HepG2 (cell line): ENCODE data around the gene PKLR. TPM values are rescaled to one million over a fixed set of nuclear protein-coding genes. Genes with fewer than 3 reads are reported as not detected.

Experiments used
- GTF3A ChIP-seq: sonication (generic); formaldehyde crosslinking; conservative IDR thresholded peaks from 2 replicates; pipeline ENCODE4 v1.4.0; 2020; ENCODE audit warnings: mild to moderate bottlenecking, missing genetic modification reagents
- HOXA3 ChIP-seq: sonication (generic); formaldehyde crosslinking; IDR thresholded peaks from 2 replicates; pipeline ENCODE4 v1.5.0; 2020; ENCODE audit warnings: missing genetic modification reagents
- RNF219 ChIP-seq: sonication (generic); formaldehyde crosslinking; IDR thresholded peaks from 2 replicates; pipeline ENCODE4 v1.5.0; 2020; ENCODE audit warnings: mild to moderate bottlenecking, missing genetic modification reagents
- SALL2 ChIP-seq: sonication (generic); formaldehyde crosslinking; IDR thresholded peaks from 2 replicates; pipeline ENCODE4 v1.8.1; 2023; ENCODE audit warnings: mild to moderate bottlenecking, missing genetic modification reagents, inconsistent platforms
- SOX13 ChIP-seq, 3 experiments: fragments of 450-650 bp in 1 of 3; sonication (generic) in 1 of 3; formaldehyde crosslinking in 1 of 3; IDR thresholded peaks in 2 of 3; conservative IDR thresholded peaks in 1 of 3; 2 replicates each; pipeline versions ENCODE4 v1.5.0 to v1.6.1; 2016 to 2020; ENCODE audit warnings: antibody characterized with exemption in 1 of 3, mild to moderate bottlenecking in 1 of 3, missing compliant biosample characterization in 1 of 3, missing genetic modification reagents in 1 of 3, moderate library complexity in 1 of 3
- TFDP1 ChIP-seq: IDR thresholded peaks from 2 replicates; pipeline ENCODE4 v1.6.1; 2016; ENCODE audit warnings: missing compliant biosample characterization, missing genetic modification reagents, borderline replicate concordance
- TRIM22 ChIP-seq: fragments of 450-650 bp; IDR thresholded peaks from 2 replicates; pipeline ENCODE4 v1.6.1; 2017
- U2AF1 ChIP-seq: fragments of 200-400 bp; formaldehyde crosslinking; optimal IDR thresholded peaks from 2 replicates; pipeline ENCODE3; 2017; ENCODE audit warnings: mild to moderate bottlenecking, low read depth, low read length
- ZKSCAN1 ChIP-seq: fragments of 150-350 bp; IDR thresholded peaks from 2 replicates; pipeline ENCODE4 v1.6.1; 2014; ENCODE audit warnings: low read length
- polyA plus RNA-seq, 8 experiments: library from polyadenylated mRNA; depleted of rRNA in 3 of 8; stranded (reverse) in 7 of 8; unstranded in 1 of 8; fragments of >200 nt; fragmentation: Illumina TruSeq in 4 of 8; extraction: Trizol in 4 of 8; gene quantifications; 2 replicates each; pipeline versions ENCODE4 v1.2.1 to v1.2.3, GENCODE V29; 2011 to 2016; ENCODE audit warnings: low read depth in 4 of 8, missing spikeins in 1 of 8, mixed read lengths in 1 of 8; ENCODE audit not compliant: insufficient read depth in 1 of 8
- total RNA-seq, 5 experiments: library from RNA; depleted of rRNA; stranded (reverse); fragments of >200 nt; fragmentation: Illumina TruSeq; extraction: Trizol; gene quantifications; 2 replicates each; pipeline ENCODE4 v1.2.3, GENCODE V29; 2016; ENCODE audit warnings: low read depth in 1 of 5
- TF ChIP-seq, protein P1 (sequence below): sonication (generic); formaldehyde crosslinking; IDR thresholded peaks from 2 replicates; pipeline ENCODE4 v1.5.1; 2020; ENCODE audit warnings: mild to moderate bottlenecking, missing genetic modification reagents, moderate library complexity
- TF ChIP-seq, protein P2 (sequence below): sonication (generic); formaldehyde crosslinking; IDR thresholded peaks from 2 replicates; pipeline ENCODE4 v1.4.0; 2020; ENCODE audit warnings: missing genetic modification reagents
- TF ChIP-seq, protein P3 (sequence below): sonication (generic); formaldehyde crosslinking; IDR thresholded peaks from 2 replicates; pipeline ENCODE4 v1.5.0; 2020; ENCODE audit warnings: missing genetic modification reagents, mild to moderate bottlenecking, borderline replicate concordance
- TF ChIP-seq, protein P4 (sequence below): sonication (generic); formaldehyde crosslinking; IDR thresholded peaks from 2 replicates; pipeline ENCODE4 v1.8.0; 2022; ENCODE audit warnings: mild to moderate bottlenecking, missing genetic modification reagents, moderate library complexity

PKLR gene
- total and polyA plus RNA-seq, 2 of the 13 experiments (the other 11 are each of a cell fraction or from before 2014, with no cell fraction given): 10.3 to 29.3 TPM

- TF ChIP-seq SOX13 (IDR thresholded peaks at IDR 0.05): no peak
- TF ChIP-seq SOX13 (CRISPR knock-in tag; conservative IDR thresholded peaks at IDR 0.05 in 1 of 2, IDR thresholded peaks at IDR 0.05 in 1 of 2): no peak; a peak in 1 of 4 replicates
- no peak for TF ChIP-seq GTF3A (CRISPR knock-in tag)
- TF ChIP-seq, protein P1, sequence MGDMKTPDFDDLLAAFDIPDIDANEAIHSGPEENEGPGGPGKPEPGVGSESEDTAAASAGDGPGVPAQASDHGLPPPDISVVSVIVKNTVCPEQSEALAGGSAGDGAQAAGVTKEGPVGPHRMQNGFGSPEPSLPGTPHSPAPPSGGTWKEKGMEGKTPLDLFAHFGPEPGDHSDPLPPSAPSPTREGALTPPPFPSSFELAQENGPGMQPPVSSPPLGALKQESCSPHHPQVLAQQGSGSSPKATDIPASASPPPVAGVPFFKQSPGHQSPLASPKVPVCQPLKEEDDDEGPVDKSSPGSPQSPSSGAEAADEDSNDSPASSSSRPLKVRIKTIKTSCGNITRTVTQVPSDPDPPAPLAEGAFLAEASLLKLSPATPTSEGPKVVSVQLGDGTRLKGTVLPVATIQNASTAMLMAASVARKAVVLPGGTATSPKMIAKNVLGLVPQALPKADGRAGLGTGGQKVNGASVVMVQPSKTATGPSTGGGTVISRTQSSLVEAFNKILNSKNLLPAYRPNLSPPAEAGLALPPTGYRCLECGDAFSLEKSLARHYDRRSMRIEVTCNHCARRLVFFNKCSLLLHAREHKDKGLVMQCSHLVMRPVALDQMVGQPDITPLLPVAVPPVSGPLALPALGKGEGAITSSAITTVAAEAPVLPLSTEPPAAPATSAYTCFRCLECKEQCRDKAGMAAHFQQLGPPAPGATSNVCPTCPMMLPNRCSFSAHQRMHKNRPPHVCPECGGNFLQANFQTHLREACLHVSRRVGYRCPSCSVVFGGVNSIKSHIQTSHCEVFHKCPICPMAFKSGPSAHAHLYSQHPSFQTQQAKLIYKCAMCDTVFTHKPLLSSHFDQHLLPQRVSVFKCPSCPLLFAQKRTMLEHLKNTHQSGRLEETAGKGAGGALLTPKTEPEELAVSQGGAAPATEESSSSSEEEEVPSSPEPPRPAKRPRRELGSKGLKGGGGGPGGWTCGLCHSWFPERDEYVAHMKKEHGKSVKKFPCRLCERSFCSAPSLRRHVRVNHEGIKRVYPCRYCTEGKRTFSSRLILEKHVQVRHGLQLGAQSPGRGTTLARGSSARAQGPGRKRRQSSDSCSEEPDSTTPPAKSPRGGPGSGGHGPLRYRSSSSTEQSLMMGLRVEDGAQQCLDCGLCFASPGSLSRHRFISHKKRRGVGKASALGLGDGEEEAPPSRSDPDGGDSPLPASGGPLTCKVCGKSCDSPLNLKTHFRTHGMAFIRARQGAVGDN: peak; percentile 61; the same call in 1 of the 2 replicates
- no peak for TF ChIP-seq U2AF1
- TF ChIP-seq TRIM22: no peak
- no peak for TF ChIP-seq RNF219 (CRISPR knock-in tag)
- peak; percentile 32; the same call in 1 of the 2 replicates for TF ChIP-seq TFDP1
- TF ChIP-seq, protein P2, sequence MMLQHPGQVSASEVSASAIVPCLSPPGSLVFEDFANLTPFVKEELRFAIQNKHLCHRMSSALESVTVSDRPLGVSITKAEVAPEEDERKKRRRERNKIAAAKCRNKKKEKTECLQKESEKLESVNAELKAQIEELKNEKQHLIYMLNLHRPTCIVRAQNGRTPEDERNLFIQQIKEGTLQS: no peak
- TF ChIP-seq, protein P3, sequence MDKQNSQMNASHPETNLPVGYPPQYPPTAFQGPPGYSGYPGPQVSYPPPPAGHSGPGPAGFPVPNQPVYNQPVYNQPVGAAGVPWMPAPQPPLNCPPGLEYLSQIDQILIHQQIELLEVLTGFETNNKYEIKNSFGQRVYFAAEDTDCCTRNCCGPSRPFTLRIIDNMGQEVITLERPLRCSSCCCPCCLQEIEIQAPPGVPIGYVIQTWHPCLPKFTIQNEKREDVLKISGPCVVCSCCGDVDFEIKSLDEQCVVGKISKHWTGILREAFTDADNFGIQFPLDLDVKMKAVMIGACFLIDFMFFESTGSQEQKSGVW (CRISPR knock-in tag): no peak
- peak; percentile 92 for TF ChIP-seq SALL2 (CRISPR knock-in tag)
- TF ChIP-seq, protein P4, sequence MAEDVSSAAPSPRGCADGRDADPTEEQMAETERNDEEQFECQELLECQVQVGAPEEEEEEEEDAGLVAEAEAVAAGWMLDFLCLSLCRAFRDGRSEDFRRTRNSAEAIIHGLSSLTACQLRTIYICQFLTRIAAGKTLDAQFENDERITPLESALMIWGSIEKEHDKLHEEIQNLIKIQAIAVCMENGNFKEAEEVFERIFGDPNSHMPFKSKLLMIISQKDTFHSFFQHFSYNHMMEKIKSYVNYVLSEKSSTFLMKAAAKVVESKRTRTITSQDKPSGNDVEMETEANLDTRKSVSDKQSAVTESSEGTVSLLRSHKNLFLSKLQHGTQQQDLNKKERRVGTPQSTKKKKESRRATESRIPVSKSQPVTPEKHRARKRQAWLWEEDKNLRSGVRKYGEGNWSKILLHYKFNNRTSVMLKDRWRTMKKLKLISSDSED (CRISPR knock-in tag): no peak
- no peak for TF ChIP-seq ZKSCAN1
- peak; percentile 86 for TF ChIP-seq HOXA3
These were observed 45.8 kb downstream of the PKLR start, which contains the start of gene ENTREP3 (continued) for GRCh38 chr1:155255243-155256007.
